Mononuclear cell (primary cell): ENCODE measurements around the gene CEBPA. TPM values are rescaled to one million over a fixed set of nuclear protein-coding genes. Genes with fewer than 3 reads are reported as not detected.

Experiments used
- H3K27me3 ChIP-seq: 2 replicates; pipeline ENCODE4 v1.6.0; 2011; ENCODE audit warnings: low read length, control low read depth; ENCODE audit not compliant: insufficient read depth
- H3K4me1 ChIP-seq: 2 replicates; pipeline ENCODE4 v1.5.1; 2011; ENCODE audit warnings: mild to moderate bottlenecking, low read length, control low read depth; ENCODE audit not compliant: insufficient read depth
- H3K4me3 ChIP-seq: 2 replicates; pipeline ENCODE4 v1.5.1; 2011; ENCODE audit warnings: mild to moderate bottlenecking, low read length, moderate library complexity
- H3K9me3 ChIP-seq: 2 replicates; pipeline ENCODE4 v1.5.1; 2011; ENCODE audit warnings: low read depth, mild to moderate bottlenecking, control low read depth, low read length
- total RNA-seq: library from RNA; depleted of rRNA; stranded (reverse); fragments of >200 nt; gene quantifications from one replicate; pipeline ENCODE4 v1.2.3, GENCODE V29; 2012

Gene CEBPA
- total RNA-seq, 1 donor: 19.8 TPM

DNA sequence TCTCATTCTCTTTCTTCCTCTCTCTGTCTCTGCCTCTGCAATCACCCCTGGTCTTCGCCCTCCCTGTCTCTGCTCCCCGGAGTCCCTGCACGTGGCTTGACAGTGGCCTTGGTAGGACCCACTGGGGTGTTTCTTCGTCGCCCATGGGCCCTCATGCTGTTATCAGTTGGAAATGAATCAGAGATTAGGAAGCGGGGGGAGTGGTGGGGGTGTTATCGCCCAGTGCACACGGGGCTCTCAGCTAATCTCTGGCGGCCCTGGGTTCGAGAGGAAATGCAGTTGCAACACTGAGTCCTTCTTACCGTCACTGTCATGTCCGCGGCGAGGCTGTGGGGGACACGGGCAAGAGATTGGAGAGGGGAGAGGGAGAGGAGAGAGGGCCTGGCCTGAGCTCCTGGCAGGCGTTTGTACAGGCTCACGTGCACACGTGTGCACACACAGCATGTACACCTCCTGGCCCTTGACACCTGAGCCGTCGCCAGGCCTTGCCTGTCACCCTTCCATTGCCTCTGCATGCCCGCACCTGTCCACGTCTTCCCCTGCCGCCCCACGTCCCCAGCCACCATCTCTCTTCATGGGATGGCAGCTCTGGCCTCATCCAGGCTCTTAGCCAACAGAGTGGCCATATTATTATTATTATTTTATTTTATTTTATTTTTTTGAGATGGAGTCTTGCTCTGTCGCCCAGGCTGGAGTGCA is 38.9 kb downstream of the CEBPA start:
- H3K9me3 ChIP-seq: no peaks in the 10 kb centered on the region
- no peak overlapping the region for H3K4me3 ChIP-seq
- H3K27me3 ChIP-seq: no peaks in the 10 kb centered on the region
- H3K4me1 ChIP-seq: peaks cover 61% of the 10 kb centered on the region

- H3K27me3 ChIP-seq: no peaks in the 10 kb centered on the region
- peaks cover 43% of the 10 kb centered on the region for H3K4me1 ChIP-seq
- no peak overlapping the region for H3K4me3 ChIP-seq
- no peaks in the 10 kb centered on the region for H3K9me3 ChIP-seq
Observed at GRCh38 chr19:33261511-33262189, 40.7 kb downstream of the CEBPA start.

- H3K9me3 ChIP-seq: no peaks in the 10 kb centered on the region
- peaks cover 42% of the 10 kb centered on the region for H3K4me1 ChIP-seq
- H3K27me3 ChIP-seq: no peaks in the 10 kb centered on the region
- H3K4me3 ChIP-seq: no peak overlapping the region
Observed at GRCh38 chr19:33260628-33261418, 41.5 kb downstream of the CEBPA start.

DNA sequence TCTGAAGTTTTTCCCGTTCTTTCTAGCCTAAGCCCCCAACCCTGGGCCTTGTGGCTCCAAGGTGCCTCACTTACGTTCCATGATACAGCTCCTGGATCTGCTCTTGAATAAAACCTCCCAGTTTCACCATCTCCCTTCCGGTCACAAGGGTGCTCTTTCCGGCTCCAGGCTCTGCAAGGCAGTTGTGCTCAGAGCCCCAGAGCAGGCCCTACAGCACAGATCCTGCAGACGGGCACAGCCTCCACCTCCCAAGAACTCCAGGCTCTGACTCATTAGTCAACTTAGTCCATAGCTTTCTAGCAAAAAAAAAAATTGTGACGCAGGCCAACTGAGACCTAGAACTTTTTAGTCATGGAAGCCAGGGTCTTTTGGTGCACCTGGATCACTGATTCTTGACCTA is 42.8 kb downstream of the CEBPA start:
- Histone ChIP-seq H3K9me3 (no peaks in the 10 kb centered on the region), H3K4me1 (peaks cover 46% of the 10 kb centered on the region), H3K4me3 (no peak overlapping the region), H3K27me3 (no peaks in the 10 kb centered on the region)

- Histone ChIP-seq H3K4me1 (peaks cover 49% of the 10 kb centered on the region), H3K4me3 (no peak overlapping the region), H3K9me3 (no peaks in the 10 kb centered on the region), H3K27me3 (no peaks in the 10 kb centered on the region)
Observed at GRCh38 chr19:33257828-33258227, 44.5 kb downstream of the CEBPA start.

- Histone ChIP-seq H3K9me3 (no peaks in the 10 kb centered on the region), H3K4me3 (no peak overlapping the region), H3K4me1 (peaks cover 45% of the 10 kb centered on the region), H3K27me3 (no peaks in the 10 kb centered on the region)
Observed at GRCh38 chr19:33256261-33256660, 46.1 kb downstream of the CEBPA start.

GRCh38 chr19:33255781-33256180 is 46.6 kb downstream of the CEBPA start:
- no peaks in the 10 kb centered on the region for H3K9me3 ChIP-seq
- no peaks in the 10 kb centered on the region for H3K27me3 ChIP-seq
- H3K4me3 ChIP-seq: no peak overlapping the region
- H3K4me1 ChIP-seq: peaks cover 41% of the 10 kb centered on the region

GRCh38 chr19:33254245-33254824 is 48.0 kb downstream of the CEBPA start:
- Histone ChIP-seq H3K4me3 (no peak overlapping the region), H3K27me3 (no peaks in the 10 kb centered on the region), H3K9me3 (no peaks in the 10 kb centered on the region), H3K4me1 (peaks cover 34% of the 10 kb centered on the region)

DNA sequence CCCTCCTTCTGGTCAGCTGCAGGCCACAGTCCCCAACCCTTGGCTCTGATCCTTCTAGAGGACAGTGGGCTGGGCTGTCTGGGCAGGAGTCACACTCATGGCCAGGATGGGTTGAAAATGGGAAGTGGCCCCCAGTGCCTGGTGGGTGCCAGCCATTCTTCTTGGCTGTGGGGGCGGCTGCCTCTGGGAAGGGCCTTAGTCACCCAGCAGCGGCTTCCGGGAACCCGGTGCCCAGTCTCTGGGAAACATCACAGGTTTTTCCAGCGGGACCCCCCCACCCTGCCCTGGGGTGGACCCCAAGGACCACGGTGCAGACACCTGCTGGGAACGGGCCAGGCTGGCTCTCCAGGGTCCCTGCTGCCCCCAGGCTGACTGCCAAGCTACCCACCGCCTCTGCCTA is 49.4 kb downstream of the CEBPA start:
- no peaks in the 10 kb centered on the region for H3K27me3 ChIP-seq
- H3K4me1 ChIP-seq: peaks cover 41% of the 10 kb centered on the region
- no peaks in the 10 kb centered on the region for H3K9me3 ChIP-seq
- no peak overlapping the region for H3K4me3 ChIP-seq

GRCh38 chr19:33252418-33252962 is 49.8 kb downstream of the CEBPA start:
- Histone ChIP-seq H3K27me3 (no peaks in the 10 kb centered on the region), H3K4me1 (peaks cover 41% of the 10 kb centered on the region), H3K9me3 (no peaks in the 10 kb centered on the region), H3K4me3 (no peak overlapping the region)

- H3K4me1 ChIP-seq: peaks cover 41% of the 10 kb centered on the region
- H3K27me3 ChIP-seq: no peaks in the 10 kb centered on the region
- no peak overlapping the region for H3K4me3 ChIP-seq
- no peaks in the 10 kb centered on the region for H3K9me3 ChIP-seq
Observed at GRCh38 chr19:33251526-33252090, 50.7 kb downstream of the CEBPA start.

DNA sequence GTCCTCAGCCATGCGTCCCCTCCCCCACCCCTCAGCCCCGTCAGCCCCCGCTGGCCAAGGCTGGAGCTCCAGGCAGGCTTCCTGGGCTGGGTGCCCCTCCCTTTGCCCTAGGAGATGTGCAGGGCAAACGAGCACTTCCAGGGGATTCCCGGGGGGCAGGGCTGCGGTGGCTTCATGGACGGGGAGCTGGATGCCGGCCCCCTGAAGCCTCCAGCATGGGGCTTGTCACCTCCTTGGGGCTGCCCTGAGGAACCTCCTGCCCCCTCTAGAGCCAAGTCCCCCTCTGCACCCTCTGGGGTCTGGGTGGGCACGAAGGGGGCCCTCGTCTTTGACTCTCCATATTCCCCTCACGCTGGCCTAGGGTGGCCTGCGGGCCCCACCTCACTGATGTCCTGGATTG is 51.3 kb downstream of the CEBPA start:
- H3K27me3 ChIP-seq: no peaks in the 10 kb centered on the region
- no peak overlapping the region for H3K4me3 ChIP-seq
- H3K9me3 ChIP-seq: no peaks in the 10 kb centered on the region
- H3K4me1 ChIP-seq: peaks cover 41% of the 10 kb centered on the region

DNA sequence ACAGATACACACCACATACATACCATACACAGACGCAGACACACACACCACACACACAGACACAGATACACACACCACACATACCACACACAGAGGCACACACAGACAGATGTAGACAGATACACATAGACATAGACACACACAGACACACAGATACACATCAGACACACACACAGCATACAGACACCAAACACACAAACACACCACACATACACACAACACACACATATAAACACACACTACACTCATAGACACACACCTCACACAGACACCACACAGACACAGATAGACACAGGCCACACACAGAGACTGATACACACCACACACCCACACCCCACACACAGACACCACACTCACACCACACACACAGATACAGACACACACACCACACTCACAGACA is 51.8 kb downstream of the CEBPA start:
- no peak overlapping the region for H3K4me3 ChIP-seq
- peaks cover 41% of the 10 kb centered on the region for H3K4me1 ChIP-seq

More for the DNA sequence above, 51.8 kb downstream of the CEBPA start:
- H3K9me3 ChIP-seq: no peaks in the 10 kb centered on the region
- no peaks in the 10 kb centered on the region for H3K27me3 ChIP-seq
